K562 (cell line): ENCODE data around the gene PSMD10. TPM values are rescaled to one million over a fixed set of nuclear protein-coding genes. Genes with fewer than 3 reads are reported as not detected.

Source experiments
- ATAC-seq: fragments of 200-7000 bp; cut with Tn5 transposase; 3 replicates; pipeline ENCODE4 v1.9.1; 2020; ENCODE audit warnings: moderate library complexity
- BruUV-seq: library from RNA; stranded (reverse); fragments of 400-500 nt; replicated peaks from 2 replicates; lab custom pipeline; 2021; lab: Mats Ljungman, UMichigan
- CTCF ChIA-PET: fragments of 300-600 bp; formaldehyde crosslinking; extraction: SDS; loops from one replicate; lab custom pipeline; 2021; ENCODE audit warnings: low intra/inter-chr PET ratio; lab: Yijun Ruan, JAX
- POLR2A ChIA-PET: fragments of 300-600, 350-650 bp; sonication (Branson Sonifier 250); formaldehyde crosslinking; extraction: SDS; loops from one replicate; lab custom pipeline; 2021; ENCODE audit warnings: antibody characterized with exemption, inconsistent platforms; lab: Yijun Ruan, JAX
- DNase-seq, 4 experiments: peaks; one replicate each; pipeline versions ENCODE4 v3.0.0 to v3.0.0-alpha.2; 2011 to 2018; ENCODE audit warnings: low spot score in 3 of 4, mixed read lengths in 3 of 4; ENCODE audit errors: extremely low read depth in 1 of 4
- FAIRE-seq: peaks from 2 replicates; lab custom pipeline; 2011; peaks lifted over from hg19 to GRCh38; lab: Jason Lieb, UNC
- H2AFZ ChIP-seq: 2 replicates; pipeline ENCODE4 v1.6.0; 2011; ENCODE audit warnings: low read depth, low read length, control low read depth, inconsistent platforms
- H3K27ac ChIP-seq: fragments of 200-600 bp; 3 replicates; pipeline ENCODE4 v1.8.0; 2011; ENCODE audit warnings: low read depth, mild to moderate bottlenecking, control low read depth, inconsistent platforms, low read length, moderate library complexity, mixed read lengths; ENCODE audit errors: extremely low read depth
- H3K27me3 ChIP-seq, 2 experiments: fragments of 300-600 bp in 1 of 2; 2 replicates in 1 of 2; 3 replicates in 1 of 2; pipeline versions ENCODE4 v1.6.0 to v1.8.0; 2011; ENCODE audit warnings: inconsistent platforms in 2 of 2, low read length in 2 of 2, mild to moderate bottlenecking in 1 of 2, mixed read lengths in 1 of 2, moderate library complexity in 1 of 2; ENCODE audit not compliant: control insufficient read depth in 2 of 2, insufficient read depth in 2 of 2
- H3K36me3 ChIP-seq: fragments of 300-600 bp; 3 replicates; pipeline ENCODE4 v1.8.0; 2011; ENCODE audit warnings: mild to moderate bottlenecking, low read length, inconsistent platforms; ENCODE audit not compliant: control insufficient read depth, insufficient read depth
- H3K4me1 ChIP-seq, 2 experiments: fragments of 200-600 bp in 1 of 2; replicated peaks in 1 of 2; 2 replicates in 1 of 2; 3 replicates in 1 of 2; pipeline versions ENCODE4 v1.5.1 to v1.8.0; 2011; ENCODE audit warnings: inconsistent platforms in 2 of 2, low read length in 2 of 2, mild to moderate bottlenecking in 1 of 2, mixed read lengths in 1 of 2, moderate library complexity in 1 of 2; ENCODE audit not compliant: control insufficient read depth in 2 of 2, insufficient read depth in 2 of 2
- H3K4me2 ChIP-seq: 2 replicates; pipeline ENCODE4 v1.6.1; 2011; ENCODE audit warnings: low read length, control low read depth, inconsistent platforms, mixed read lengths; ENCODE audit not compliant: insufficient read depth
- H3K4me3 ChIP-seq: fragments of 200-600 bp; sonication (generic), shearing (Covaris generic); 2 replicates; pipeline ENCODE4 v1.5.1; 2016; ENCODE audit warnings: control low read depth, inconsistent platforms
- H3K79me2 ChIP-seq: fragments of 200-600 bp; 3 replicates; pipeline ENCODE4 v1.8.0; 2011; ENCODE audit warnings: low read length, inconsistent platforms; ENCODE audit not compliant: control insufficient read depth, insufficient read depth
- H3K9ac ChIP-seq, 2 experiments: 2 replicates each; pipeline versions ENCODE4 v1.6.0 to v1.6.1; 2011; ENCODE audit warnings: low read depth in 2 of 2, low read length in 2 of 2, control low read depth in 1 of 2, inconsistent platforms in 1 of 2, mild to moderate bottlenecking in 1 of 2, mixed read lengths in 1 of 2; ENCODE audit not compliant: insufficient read depth in 1 of 2
- H3K9me1 ChIP-seq: one replicate; pipeline ENCODE4 v1.6.0; 2011; ENCODE audit warnings: inconsistent platforms, mild to moderate bottlenecking, low read length, moderate library complexity; ENCODE audit not compliant: control insufficient read depth, insufficient read depth
- H3K9me3 ChIP-seq: replicated peaks from 2 replicates; pipeline ENCODE4 v1.5.1; 2011; ENCODE audit warnings: low read depth, low read length, inconsistent platforms; ENCODE audit not compliant: control insufficient read depth, insufficient read depth
- H4K20me1 ChIP-seq: replicated peaks from 2 replicates; pipeline ENCODE4 v1.6.1; 2011; ENCODE audit warnings: low read length, inconsistent platforms, mixed read lengths; ENCODE audit not compliant: control insufficient read depth, insufficient read depth
- BMI1 ChIP-seq: fragments of 150-350 bp; IDR thresholded peaks from 2 replicates; pipeline ENCODE4 v1.6.1; 2014; ENCODE audit warnings: low read length
- FOXP1 ChIP-seq: sonication (generic); formaldehyde crosslinking; IDR thresholded peaks from 2 replicates; pipeline ENCODE4 v1.8.0; 2022; ENCODE audit warnings: mild to moderate bottlenecking, missing genetic modification reagents
- IFI16 ChIP-seq: fragments of 250-450 bp; sonication (Bioruptor Pico); IDR thresholded peaks from 2 replicates; pipeline ENCODE4 v2.1.2; 2022; ENCODE audit warnings: mild to moderate bottlenecking, inconsistent platforms
- MNT ChIP-seq, 2 experiments: fragments of 450-650 bp; conservative IDR thresholded peaks; 2 replicates each; pipeline ENCODE4 v1.6.1; 2017; ENCODE audit warnings: mild to moderate bottlenecking in 2 of 2, moderate library complexity in 2 of 2
- MTA1 ChIP-seq: fragments of 450-650 bp; IDR thresholded peaks from 2 replicates; pipeline ENCODE4 v1.6.1; 2017; ENCODE audit warnings: borderline replicate concordance
- NR2F6 ChIP-seq: fragments of 450-650 bp; formaldehyde crosslinking; IDR thresholded peaks from 2 replicates; pipeline ENCODE4 v1.4.0; 2020; ENCODE audit warnings: mild to moderate bottlenecking
- RNF2 ChIP-seq: sonication (generic); IDR thresholded peaks from 2 replicates; pipeline ENCODE4 v1.6.1; 2016
- ZBTB1 ChIP-seq: sonication (generic); formaldehyde crosslinking; IDR thresholded peaks from 2 replicates; pipeline ENCODE4 v1.8.1; 2023; ENCODE audit warnings: missing genetic modification reagents, low read depth, mild to moderate bottlenecking, borderline replicate concordance
- ZEB2 ChIP-seq: fragments of 450-650 bp; IDR thresholded peaks from 2 replicates; pipeline ENCODE4 v1.6.1; 2016
- ZFPM2 ChIP-seq: fragments of 250-450 bp; sonication (Bioruptor Pico); IDR thresholded peaks from 2 replicates; pipeline ENCODE4 v1.5.1; 2022; ENCODE audit warnings: mild to moderate bottlenecking
- ZNF57 ChIP-seq: fragments of 450-650 bp; formaldehyde crosslinking; IDR thresholded peaks from 2 replicates; pipeline ENCODE4 v1.4.0; 2020; ENCODE audit warnings: mild to moderate bottlenecking, moderate library complexity
- WGBS: fragments of 100-300 bp; shearing (Covaris generic); methylation state at CpG from one replicate; pipeline ENCODE4 v1.1.6; 2016; ENCODE audit warnings: low coverage, mixed read lengths; ENCODE audit not compliant: insufficient coverage; ENCODE audit errors: missing lambda C conversion rate; 5-methylcytosine and 5-hydroxymethylcytosine counted together
- in situ Hi-C: fragments of 300-500 bp; cut with MboI; formaldehyde crosslinking; loops from 4 replicates; pipeline ENCODE4 v1.15.0; 2018; ENCODE audit warnings: inconsistent platforms, mixed read lengths
- intact Hi-C: fragments of 100-400 bp; cut with micrococcal nuclease; formaldehyde crosslinking; loops from 2 replicates; pipeline ENCODE4 v1.14.2; 2022
- polyA plus RNA-seq, 8 experiments: library from polyadenylated mRNA; depleted of rRNA in 4 of 8; stranded (reverse) in 5 of 8; unstranded in 3 of 8; fragments of >200 nt; fragmentation: Nextera tagmentation in 2 of 8; fragmentation: Illumina TruSeq in 1 of 8; extraction: Ambion mirVana in 2 of 8; extraction: Trizol in 1 of 8; gene quantifications; 2 replicates each; pipeline versions ENCODE4 v1.2.1 to v1.2.3, GENCODE V29; 2011 to 2014; ENCODE audit warnings: inconsistent platforms in 1 of 8, missing spikeins in 1 of 8
- total RNA-seq, 7 experiments: library from RNA; depleted of rRNA in 6 of 7; stranded (reverse); fragments of >200 nt in 6 of 7; fragmentation: Illumina TruSeq in 2 of 7; extraction: Trizol in 2 of 7; gene quantifications; 2 replicates each; pipeline versions ENCODE4 v1.2.1 to v1.2.3, GENCODE V29; 2011 to 2021; ENCODE audit warnings: low replicate concordance in 1 of 7
- TF ChIP-seq, protein P1 (sequence below): fragments of 450-650 bp; formaldehyde crosslinking; IDR thresholded peaks from 2 replicates; pipeline ENCODE4 v1.4.0; 2022; ENCODE audit warnings: missing genetic modification characterization

PSMD10 gene
- total and polyA plus RNA-seq, 9 of the 15 experiments (the other 6 are each of a cell fraction or from before 2014, with no cell fraction given), result 47.8 to 163 (median 70.4) TPM

DNA sequence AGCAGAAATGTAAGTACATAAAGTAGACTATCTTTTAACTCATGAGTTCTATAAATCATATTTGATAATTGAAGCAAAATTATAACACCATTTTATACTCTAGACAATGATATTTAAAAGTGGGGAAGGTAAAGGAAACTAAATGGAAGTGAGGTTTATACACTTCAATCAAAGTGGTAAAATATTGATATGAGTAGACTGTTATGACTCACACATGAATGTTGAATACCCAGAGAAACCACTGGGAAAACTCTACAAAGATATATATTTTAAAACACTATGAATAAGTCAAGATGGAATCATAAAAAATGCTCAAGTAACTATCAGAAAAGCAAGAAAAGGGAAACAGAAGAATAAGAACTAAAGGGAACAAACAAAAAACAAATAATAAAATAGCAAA lies 38.1 kb downstream of the PSMD10 start:
- Histone ChIP-seq H3K9ac (no peak overlapping the region), H3K27ac (no peak overlapping the region), H3K4me3 (no peak overlapping the region)
- TF ChIP-seq RNF2, result no peak
- TF ChIP-seq, all 486 proteins: peak for 0
- intact Hi-C loops, result no loop called here
- Histone ChIP-seq H3K4me1 (no peaks in the 10 kb centered on the region), H3K9me1 (no peaks in the 10 kb centered on the region), H3K4me2 (no peak overlapping the region), H4K20me1 (no peaks in the 10 kb centered on the region), H3K27me3 (peaks cover 0 to 6% of the 10 kb centered on the region in 2 experiments; a peak in 1 of 5 replicates), H3K36me3 (no peaks in the 10 kb centered on the region), H3K9me3 (no peaks in the 10 kb centered on the region), H2AFZ (no peak overlapping the region), H3K79me2 (no peaks in the 10 kb centered on the region)
- DNase-seq, result no peak
- in situ Hi-C loops, result no loop called here
- FAIRE-seq, result no peak
- no TSS peak for BruUV-seq
- CTCF ChIA-PET, result no interaction called here
- POLR2A ChIA-PET, result no interaction called here
- ATAC-seq, result no peak

GRCh38 chrX:108049649-108050048 lies 41.7 kb downstream of the PSMD10 start:
- H3K4me2 ChIP-seq, result no peak overlapping the region
- TF ChIP-seq ZBTB1 (CRISPR knock-in tag) (no peak), NR2F6 (CRISPR knock-in tag) (no peak), MNT (conservative IDR thresholded peaks at IDR 0.05) (no peak), IFI16 (CRISPR knock-in tag) (no peak), FOXP1 (CRISPR knock-in tag) (no peak), ZFPM2 (CRISPR knock-in tag) (no peak), MTA1 (no peak), ZNF57 (CRISPR knock-in tag) (no peak), ZEB2 (no peak), BMI1 (no peak)
- TF ChIP-seq, protein P1, sequence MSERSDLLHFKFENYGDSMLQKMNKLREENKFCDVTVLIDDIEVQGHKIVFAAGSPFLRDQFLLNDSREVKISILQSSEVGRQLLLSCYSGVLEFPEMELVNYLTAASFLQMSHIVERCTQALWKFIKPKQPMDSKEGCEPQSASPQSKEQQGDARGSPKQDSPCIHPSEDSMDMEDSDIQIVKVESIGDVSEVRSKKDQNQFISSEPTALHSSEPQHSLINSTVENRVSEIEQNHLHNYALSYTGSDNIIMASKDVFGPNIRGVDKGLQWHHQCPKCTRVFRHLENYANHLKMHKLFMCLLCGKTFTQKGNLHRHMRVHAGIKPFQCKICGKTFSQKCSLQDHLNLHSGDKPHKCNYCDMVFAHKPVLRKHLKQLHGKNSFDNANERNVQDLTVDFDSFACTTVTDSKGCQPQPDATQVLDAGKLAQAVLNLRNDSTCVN (CRISPR knock-in tag), result no peak
- TF ChIP-seq, all 486 proteins: peak for 0
- Histone ChIP-seq H3K9ac (no peak overlapping the region), H2AFZ (no peak overlapping the region), H3K4me1 (no peaks in the 10 kb centered on the region), H3K4me3 (no peak overlapping the region), H3K9me3 (no peaks in the 10 kb centered on the region), H3K27ac (no peak overlapping the region), H3K79me2 (no peaks in the 10 kb centered on the region), H3K9me1 (no peaks in the 10 kb centered on the region), H3K36me3 (no peaks in the 10 kb centered on the region), H4K20me1 (no peaks in the 10 kb centered on the region), H3K27me3 (peaks cover 0 to 6% of the 10 kb centered on the region in 2 experiments; a peak in 1 of 5 replicates)
- BruUV-seq, result no TSS peak
- POLR2A ChIA-PET, result no interaction called here
- FAIRE-seq (no peak), ATAC-seq (no peak), DNase-seq (no peak)
- WGBS, result 0% methylated on average over 1 of the region's 1 CpG
- CTCF ChIA-PET, result no interaction called here
- intact Hi-C loops (no loop called here), in situ Hi-C loops (no loop called here)
